ENCODE results near the gene PKHD1.

DNA sequence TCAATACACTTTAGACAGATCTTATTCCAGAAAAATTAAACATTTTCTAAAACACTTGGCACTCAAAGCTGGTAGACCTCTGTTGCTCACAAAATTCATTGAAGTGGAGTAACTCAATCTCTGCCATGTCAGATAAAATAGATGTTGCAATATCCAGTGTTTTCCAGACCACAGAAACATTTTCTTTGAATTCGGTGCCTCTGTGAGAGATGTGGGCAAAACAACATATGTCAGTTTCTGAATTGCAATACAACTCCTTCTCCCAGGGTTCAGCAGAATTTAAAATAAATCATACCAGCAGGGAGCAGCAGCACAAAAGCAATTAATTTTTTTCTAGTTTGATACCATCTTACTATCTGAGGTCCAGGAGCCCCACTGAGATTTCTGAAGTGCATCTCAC, 11.3 kb upstream of the PKHD1 start:
- no peak for TF ChIP-seq POLR2AphosphoS5 (IDR thresholded peaks at IDR 0.05; ENCODE audit: borderline replicate concordance, low read depth, low read length)
- TF ChIP-seq EZH2 (IDR thresholded peaks at IDR 0.05): no peak
- TF ChIP-seq FOXP2 (optimal IDR thresholded peaks at IDR 0.05; ENCODE audit: control extremely low read depth, extremely low read length, insufficient read depth): no peak

Data from SK-N-MC (cell line).